Left ventricle myocardium inferior (tissue), 1 donor: ENCODE results near the gene ACSM4. TPM values are rescaled to one million over a fixed set of nuclear protein-coding genes. Genes with fewer than 3 reads are reported as not detected.

Experiments used
- DNase-seq: peaks from one replicate; pipeline ENCODE4 v3.0.0-alpha.2; 2020
- H3K27ac ChIP-seq: fragments of 200-600 bp; replicated peaks from 2 replicates; pipeline ENCODE4 v1.8.0; 2021
- H3K27me3 ChIP-seq: fragments of 200-600 bp; 2 replicates; pipeline ENCODE4 v1.8.0; 2021; ENCODE audit warnings: low read depth
- H3K36me3 ChIP-seq: fragments of 200-600 bp; 2 replicates; pipeline ENCODE4 v1.8.0; 2021
- H3K4me1 ChIP-seq: fragments of 200-600 bp; 2 replicates; pipeline ENCODE4 v1.8.0; 2021
- H3K4me3 ChIP-seq: fragments of 200-600 bp; 2 replicates; pipeline ENCODE4 v1.8.0; 2021; ENCODE audit warnings: mild to moderate bottlenecking, moderate library complexity
- H3K9me3 ChIP-seq: fragments of 200-600 bp; replicated peaks from 2 replicates; pipeline ENCODE4 v1.8.0; 2021
- intact Hi-C: fragments of 100-400 bp; cut with micrococcal nuclease; formaldehyde crosslinking; loops from one replicate; pipeline ENCODE4 v1.11.0; 2022
- total RNA-seq: library from RNA; stranded (reverse); fragmentation: NEBNext Ultra II Directional; extraction: Animal tissue kit (Norgen Biotek cat#: 25700); gene quantifications from one replicate; pipeline ENCODE4 v1.2.1, GENCODE V29; 2021
- TF ChIP-seq, protein P1 (sequence below): fragments of 200-600 bp; IDR thresholded peaks from 2 replicates; pipeline ENCODE4 v1.8.0; 2021; ENCODE audit warnings: antibody characterized with exemption, mild to moderate bottlenecking, borderline replicate concordance
- donor health status: DM: no; HTN: yes; CAD: no; lungs with severe emphysema.

ACSM4 gene
- total RNA-seq, 1 donor from 2014 or later, result not detected

DNA sequence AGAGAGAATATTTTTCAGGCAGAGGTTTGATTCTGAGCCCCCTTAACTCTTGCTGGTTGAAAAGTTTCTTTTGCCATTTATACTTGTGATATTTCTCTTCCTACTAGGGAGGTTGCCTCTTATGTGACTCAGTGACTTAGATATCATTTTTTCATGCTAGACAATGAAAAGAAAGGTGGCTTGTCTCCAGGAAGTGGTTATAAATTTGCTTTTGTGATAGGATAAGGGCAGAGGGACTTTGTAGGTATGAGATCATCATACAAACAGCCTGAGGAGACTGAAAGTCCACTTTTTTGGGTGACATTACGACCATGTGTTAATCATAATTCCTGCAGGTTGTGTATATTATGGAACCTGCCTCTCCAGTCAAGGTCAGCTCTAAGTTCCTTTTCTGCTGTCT, 35.8 kb downstream of the ACSM4 start:
- no peaks in the 10 kb centered on the region for H3K27me3 ChIP-seq
- TF ChIP-seq, protein P1, sequence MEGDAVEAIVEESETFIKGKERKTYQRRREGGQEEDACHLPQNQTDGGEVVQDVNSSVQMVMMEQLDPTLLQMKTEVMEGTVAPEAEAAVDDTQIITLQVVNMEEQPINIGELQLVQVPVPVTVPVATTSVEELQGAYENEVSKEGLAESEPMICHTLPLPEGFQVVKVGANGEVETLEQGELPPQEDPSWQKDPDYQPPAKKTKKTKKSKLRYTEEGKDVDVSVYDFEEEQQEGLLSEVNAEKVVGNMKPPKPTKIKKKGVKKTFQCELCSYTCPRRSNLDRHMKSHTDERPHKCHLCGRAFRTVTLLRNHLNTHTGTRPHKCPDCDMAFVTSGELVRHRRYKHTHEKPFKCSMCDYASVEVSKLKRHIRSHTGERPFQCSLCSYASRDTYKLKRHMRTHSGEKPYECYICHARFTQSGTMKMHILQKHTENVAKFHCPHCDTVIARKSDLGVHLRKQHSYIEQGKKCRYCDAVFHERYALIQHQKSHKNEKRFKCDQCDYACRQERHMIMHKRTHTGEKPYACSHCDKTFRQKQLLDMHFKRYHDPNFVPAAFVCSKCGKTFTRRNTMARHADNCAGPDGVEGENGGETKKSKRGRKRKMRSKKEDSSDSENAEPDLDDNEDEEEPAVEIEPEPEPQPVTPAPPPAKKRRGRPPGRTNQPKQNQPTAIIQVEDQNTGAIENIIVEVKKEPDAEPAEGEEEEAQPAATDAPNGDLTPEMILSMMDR, result no peak

GRCh38 chr12:7344833-7345606, 41.1 kb downstream of the ACSM4 start:
- no peaks in the 10 kb centered on the region for H3K4me1 ChIP-seq
- intact Hi-C loops, result no loop called here
- no peaks in the 10 kb centered on the region for H3K36me3 ChIP-seq
- no peak overlapping the region for H3K27ac ChIP-seq
- H3K9me3 ChIP-seq, result peaks cover 31% of the 10 kb centered on the region
- TF ChIP-seq, protein P1, result no peak
- H3K27me3 ChIP-seq, result no peaks in the 10 kb centered on the region
- no peak overlapping the region for H3K4me3 ChIP-seq
- DNase-seq, result no peak

More for the DNA sequence above, 35.8 kb downstream of the ACSM4 start:
- intact Hi-C loops, result no loop called here
- Histone ChIP-seq H3K9me3 (peaks cover 43% of the 10 kb centered on the region), H3K4me3 (no peak overlapping the region), H3K27ac (no peak overlapping the region), H3K4me1 (no peaks in the 10 kb centered on the region), H3K36me3 (no peaks in the 10 kb centered on the region)
- DNase-seq, result no peak

GRCh38 chr12:7346551-7347225, 42.8 kb downstream of the ACSM4 start:
- no peak for DNase-seq
- H3K4me1 ChIP-seq, result no peaks in the 10 kb centered on the region

GRCh38 chr12:7349418-7349817, 45.5 kb downstream of the ACSM4 start:
- TF ChIP-seq, protein P1, result no peak
- no peaks in the 10 kb centered on the region for H3K4me1 ChIP-seq
- peaks cover 14% of the 10 kb centered on the region for H3K9me3 ChIP-seq
- intact Hi-C loops, result no loop called here
- no peak overlapping the region for H3K4me3 ChIP-seq
- no peaks in the 10 kb centered on the region for H3K36me3 ChIP-seq
- no peak for DNase-seq
- no peaks in the 10 kb centered on the region for H3K27me3 ChIP-seq
- H3K27ac ChIP-seq, result no peak overlapping the region

More at GRCh38 chr12:7346551-7347225, 42.8 kb downstream of the ACSM4 start:
- Histone ChIP-seq H3K27me3 (no peaks in the 10 kb centered on the region), H3K9me3 (peaks cover 31% of the 10 kb centered on the region), H3K27ac (no peak overlapping the region), H3K4me3 (no peak overlapping the region), H3K36me3 (no peaks in the 10 kb centered on the region)
- intact Hi-C loops, result no loop called here
- TF ChIP-seq, protein P1, result no peak

DNA sequence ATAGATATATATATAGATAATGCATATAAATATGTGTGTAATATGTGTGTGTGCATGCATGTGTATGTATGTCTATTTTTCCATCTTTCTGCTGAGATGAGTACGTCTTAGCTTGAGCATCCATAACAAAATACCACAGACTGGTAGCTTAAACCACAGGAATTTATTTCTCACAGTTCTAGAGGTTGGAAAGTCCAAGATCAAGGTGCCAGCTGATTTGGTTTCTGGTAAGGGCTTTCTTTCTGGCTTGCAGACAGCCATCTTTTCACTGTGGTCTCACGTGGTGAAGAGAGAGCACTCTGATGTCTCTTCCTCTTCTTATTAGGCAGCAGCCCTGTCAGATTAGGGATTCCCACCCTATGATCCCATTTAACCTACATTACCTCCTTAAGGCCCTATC, 47.3 kb downstream of the ACSM4 start:
- H3K36me3 ChIP-seq, result no peaks in the 10 kb centered on the region
- H3K4me3 ChIP-seq, result no peak overlapping the region
- H3K4me1 ChIP-seq, result no peaks in the 10 kb centered on the region
- no peaks in the 10 kb centered on the region for H3K9me3 ChIP-seq
- intact Hi-C loops, result no loop called here
- TF ChIP-seq, protein P1, result no peak
- H3K27me3 ChIP-seq, result no peaks in the 10 kb centered on the region
- DNase-seq, result no peak
- no peak overlapping the region for H3K27ac ChIP-seq
